Parathyroid adenoma (tissue), 2 donors: ENCODE measurements around the gene RNF182.

Experiments used
- H2AFZ ChIP-seq: fragments of 300-600 bp; sonication (generic); one replicate; pipeline ENCODE4 v1.7.0; 2017; ENCODE audit warnings: antibody characterized with exemption, mild to moderate bottlenecking
- H3K27ac ChIP-seq: fragments of 300-600 bp; sonication (generic); one replicate; pipeline ENCODE4 v1.7.0; 2017
- H3K27me3 ChIP-seq: fragments of 300-600 bp; sonication (generic); one replicate; pipeline ENCODE4 v1.7.0; 2017; ENCODE audit warnings: low read length; ENCODE audit not compliant: control insufficient read depth, insufficient read depth
- H3K36me3 ChIP-seq: fragments of 300-600 bp; sonication (generic); one replicate; pipeline ENCODE4 v1.7.0; 2017; ENCODE audit warnings: low read length; ENCODE audit not compliant: control insufficient read depth, insufficient read depth
- H3K4me1 ChIP-seq: fragments of 300-600 bp; sonication (generic); one replicate; pipeline ENCODE4 v1.7.0; 2017; ENCODE audit warnings: control low read depth
- H3K4me2 ChIP-seq: fragments of 300-600 bp; sonication (generic); one replicate; pipeline ENCODE4 v1.7.0; 2017; ENCODE audit warnings: low read length
- H3K4me3 ChIP-seq: fragments of 300-600 bp; sonication (generic); one replicate; pipeline ENCODE4 v1.7.0; 2017; ENCODE audit warnings: low read depth, low read length
- H3K79me2 ChIP-seq: fragments of 300-600 bp; sonication (generic); one replicate; pipeline ENCODE4 v1.7.0; 2017; ENCODE audit warnings: control low read depth
- H3K9ac ChIP-seq: fragments of 300-600 bp; sonication (generic); one replicate; pipeline ENCODE4 v1.7.0; 2017; ENCODE audit warnings: mild to moderate bottlenecking
- H3K9me3 ChIP-seq: fragments of 300-600 bp; sonication (generic); one replicate; pipeline ENCODE4 v1.7.0; 2017; ENCODE audit warnings: low read length; ENCODE audit not compliant: control insufficient read depth
- CTCF ChIP-seq: fragments of 300-600 bp; sonication (generic); IDR thresholded peaks from one replicate; pipeline ENCODE4 v1.7.0; 2017; ENCODE audit warnings: antibody characterized with exemption, mild to moderate bottlenecking
- donor health status: primary hyperparathyroidism.

Gene RNF182

GRCh38 chr6:13988908-13989307 is 64.2 kb downstream of the RNF182 start:
- Histone ChIP-seq H3K27me3 (no peaks in the 10 kb centered on the region), H3K4me2 (no peak overlapping the region), H2AFZ (no peak overlapping the region), H3K9me3 (no peaks in the 10 kb centered on the region), H3K9ac (no peak overlapping the region), H3K27ac (no peak overlapping the region), H3K36me3 (no peaks in the 10 kb centered on the region), H3K4me3 (no peak overlapping the region), H3K4me1 (no peaks in the 10 kb centered on the region), H3K79me2 (no peaks in the 10 kb centered on the region)
- TF ChIP-seq CTCF, result no peak

- Histone ChIP-seq H2AFZ (no peak overlapping the region), H3K79me2 (no peaks in the 10 kb centered on the region)
- no peak for TF ChIP-seq CTCF
Measured at GRCh38 chr6:13989496-13990144, 64.9 kb downstream of the RNF182 start.

GRCh38 chr6:13990796-13991195 is 66.0 kb downstream of the RNF182 start:
- no peak for TF ChIP-seq CTCF
- Histone ChIP-seq H3K4me2 (no peak overlapping the region), H3K9me3 (no peaks in the 10 kb centered on the region), H2AFZ (no peak overlapping the region), H3K36me3 (no peaks in the 10 kb centered on the region), H3K27ac (no peak overlapping the region), H3K4me1 (no peaks in the 10 kb centered on the region), H3K27me3 (no peaks in the 10 kb centered on the region), H3K79me2 (no peaks in the 10 kb centered on the region), H3K4me3 (no peak overlapping the region), H3K9ac (no peak overlapping the region)

More at GRCh38 chr6:13989496-13990144, 64.9 kb downstream of the RNF182 start:
- H3K4me1 ChIP-seq, result no peaks in the 10 kb centered on the region
- no peak overlapping the region for H3K4me3 ChIP-seq
- H3K9me3 ChIP-seq, result no peaks in the 10 kb centered on the region
- H3K4me2 ChIP-seq, result no peak overlapping the region
- no peaks in the 10 kb centered on the region for H3K27me3 ChIP-seq
- H3K36me3 ChIP-seq, result no peaks in the 10 kb centered on the region
- H3K27ac ChIP-seq, result no peak overlapping the region
- H3K9ac ChIP-seq, result no peak overlapping the region

GRCh38 chr6:13991393-13991792 is 66.6 kb downstream of the RNF182 start:
- Histone ChIP-seq H3K79me2 (no peaks in the 10 kb centered on the region), H3K27me3 (no peaks in the 10 kb centered on the region), H3K27ac (no peak overlapping the region), H3K9ac (no peak overlapping the region), H3K4me2 (no peak overlapping the region), H2AFZ (no peak overlapping the region), H3K4me1 (no peaks in the 10 kb centered on the region), H3K4me3 (no peak overlapping the region), H3K9me3 (no peaks in the 10 kb centered on the region), H3K36me3 (no peaks in the 10 kb centered on the region)
- no peak for TF ChIP-seq CTCF

GRCh38 chr6:13992417-13993055 is 67.8 kb downstream of the RNF182 start:
- no peak overlapping the region for H2AFZ ChIP-seq
- TF ChIP-seq CTCF, result no peak
- no peaks in the 10 kb centered on the region for H3K36me3 ChIP-seq
- H3K9ac ChIP-seq, result no peak overlapping the region
- no peak overlapping the region for H3K4me3 ChIP-seq
- H3K27me3 ChIP-seq, result no peaks in the 10 kb centered on the region
- no peaks in the 10 kb centered on the region for H3K4me1 ChIP-seq
- no peak overlapping the region for H3K27ac ChIP-seq
- no peaks in the 10 kb centered on the region for H3K9me3 ChIP-seq
- H3K4me2 ChIP-seq, result no peak overlapping the region
- H3K79me2 ChIP-seq, result no peaks in the 10 kb centered on the region
